ENCODE measurements around the gene PCDHGB7.
"Not testable (repeated sequence)": the region's sequence is repeated elsewhere in the genome, so short reads cannot be mapped to it uniquely, and the experiment has no call there.

The PCDHGB7 gene

DNA sequence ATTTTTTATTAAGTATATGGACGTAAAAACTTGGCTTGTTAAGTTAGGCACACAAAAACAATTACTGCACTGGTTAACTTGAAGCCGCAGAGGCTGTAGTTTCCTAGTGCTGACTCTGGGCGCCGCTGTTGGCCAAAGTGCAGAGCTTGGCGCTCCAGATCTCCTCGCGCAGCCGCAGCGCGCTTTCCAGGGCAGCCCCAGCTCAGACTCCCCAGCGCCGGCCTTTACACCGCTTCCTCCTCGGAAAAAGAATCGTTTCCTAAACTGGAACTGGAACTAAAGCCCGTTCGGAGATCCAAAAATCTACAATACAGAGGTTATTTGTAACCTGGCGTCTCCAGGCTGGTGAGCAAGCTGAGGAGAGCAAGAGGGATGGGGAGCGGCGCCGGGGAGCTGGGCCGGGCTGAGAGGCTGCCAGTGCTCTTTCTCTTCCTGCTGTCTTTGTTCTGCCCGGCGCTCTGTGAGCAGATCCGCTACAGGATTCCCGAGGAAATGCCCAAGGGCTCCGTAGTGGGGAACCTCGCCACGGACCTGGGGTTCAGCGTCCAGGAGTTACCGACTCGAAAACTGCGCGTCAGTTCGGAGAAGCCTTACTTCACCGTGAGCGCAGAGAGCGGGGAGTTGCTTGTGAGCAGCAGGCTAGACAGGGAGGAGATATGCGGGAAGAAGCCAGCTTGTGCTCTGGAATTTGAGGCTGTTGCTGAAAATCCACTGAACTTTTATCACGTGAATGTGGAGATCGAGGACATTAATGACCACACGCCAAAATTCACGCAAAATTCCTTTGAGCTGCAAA is 19.5 kb upstream of the PCDHGB7 start, which contains the start of gene PCDHGB5:
Gene PCDHGB5, plus strand, starts transcription at position 192 of the 796 bp plus-strand sequence. Its CDS starts 181 bp downstream, at position 373.
- DNase-seq: not testable (repeated sequence)

DNA sequence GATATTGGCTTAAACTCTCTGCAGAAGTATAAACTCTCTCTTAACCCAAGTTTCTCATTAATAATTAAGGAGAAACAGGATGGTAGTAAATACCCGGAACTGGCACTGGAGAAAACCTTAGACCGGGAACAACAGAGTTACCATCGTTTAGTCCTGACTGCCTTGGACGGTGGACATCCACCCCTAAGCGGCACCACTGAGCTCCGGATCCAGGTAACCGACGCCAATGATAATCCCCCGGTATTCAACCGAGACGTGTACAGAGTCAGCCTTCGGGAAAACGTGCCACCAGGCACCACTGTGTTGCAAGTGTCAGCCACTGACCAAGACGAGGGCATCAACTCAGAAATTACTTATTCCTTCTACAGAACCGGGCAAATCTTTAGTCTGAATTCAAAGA is 18.9 kb upstream of the PCDHGB7 start:
- DNase-seq: no peak

DNA sequence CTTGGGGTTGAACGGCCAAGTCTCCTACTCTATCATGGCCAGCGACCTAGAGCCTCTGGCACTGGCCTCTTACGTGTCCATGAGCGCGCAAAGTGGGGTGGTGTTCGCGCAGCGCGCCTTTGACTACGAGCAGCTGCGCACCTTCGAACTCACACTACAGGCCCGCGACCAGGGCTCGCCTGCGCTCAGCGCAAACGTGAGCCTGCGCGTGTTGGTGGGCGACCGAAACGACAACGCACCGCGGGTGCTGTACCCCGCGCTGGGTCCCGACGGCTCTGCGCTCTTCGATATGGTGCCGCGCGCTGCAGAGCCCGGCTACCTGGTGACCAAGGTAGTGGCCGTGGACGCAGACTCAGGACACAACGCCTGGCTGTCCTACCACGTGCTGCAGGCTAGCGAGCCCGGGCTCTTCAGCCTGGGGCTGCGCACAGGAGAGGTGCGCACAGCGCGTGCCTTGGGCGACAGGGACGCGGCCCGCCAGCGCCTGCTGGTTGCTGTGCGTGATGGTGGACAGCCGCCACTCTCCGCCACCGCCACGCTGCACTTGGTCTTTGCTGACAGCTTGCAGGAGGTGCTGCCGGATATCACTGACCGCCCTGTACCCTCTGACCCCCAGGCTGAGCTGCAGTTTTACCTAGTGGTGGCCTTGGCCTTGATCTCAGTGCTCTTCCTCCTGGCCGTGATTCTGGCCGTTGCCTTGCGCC is 17.8 kb upstream of the PCDHGB7 start:
- DNase-seq: no peak

DNA sequence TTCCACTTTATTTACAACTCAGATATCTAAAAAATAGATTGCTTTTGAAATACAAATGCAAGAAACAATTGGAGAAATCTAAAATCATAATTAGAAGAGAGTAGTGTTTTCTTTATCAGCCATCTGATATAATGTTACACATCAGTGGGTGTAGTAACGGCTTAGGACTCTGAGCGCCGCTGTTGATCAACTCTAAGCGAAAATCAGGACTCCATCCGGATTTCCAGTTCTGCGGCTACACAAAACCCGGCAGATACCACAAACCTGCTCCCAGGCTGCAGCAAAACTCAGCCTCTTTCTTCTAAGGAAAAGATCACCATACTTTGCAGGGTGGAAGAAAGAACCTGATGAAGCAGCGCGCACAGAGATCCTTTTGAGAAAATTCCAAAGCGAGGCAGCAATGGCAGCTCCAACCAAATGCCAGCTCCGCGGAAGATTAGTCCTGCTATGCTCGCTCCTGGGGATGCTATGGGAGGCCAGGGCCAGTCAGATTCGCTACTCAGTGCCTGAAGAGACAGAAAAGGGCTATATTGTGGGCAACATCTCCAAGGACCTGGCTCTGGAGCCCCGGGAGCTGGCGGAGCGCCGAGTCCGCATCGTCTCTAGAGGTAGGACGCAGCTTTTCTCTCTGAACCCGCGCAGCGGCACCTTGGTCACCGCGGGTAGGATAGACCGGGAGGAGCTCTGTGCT is 14.8 kb upstream of the PCDHGB7 start, which contains the start of gene PCDHGA9:
Gene PCDHGA9, plus strand, starts transcription at position 226 of the 691 bp plus-strand sequence. Its CDS starts 175 bp downstream, at position 401.
- DNase-seq: no peak

DNA sequence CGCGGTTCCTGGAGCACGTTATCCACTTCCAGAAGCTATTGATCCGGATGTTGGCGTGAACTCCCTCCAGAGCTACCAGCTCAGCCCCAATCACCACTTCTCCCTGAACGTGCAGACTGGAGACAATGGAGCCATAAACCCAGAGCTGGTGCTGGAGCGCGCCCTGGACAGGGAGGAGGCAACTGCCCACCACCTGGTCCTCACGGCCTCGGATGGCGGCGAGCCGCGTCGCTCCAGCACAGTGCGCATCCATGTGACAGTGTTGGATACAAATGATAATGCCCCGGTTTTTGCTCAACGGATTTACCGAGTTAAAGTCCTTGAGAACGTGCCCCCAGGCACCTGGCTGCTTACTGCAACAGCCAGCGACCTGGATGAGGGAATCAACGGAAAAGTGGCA is 14.1 kb upstream of the PCDHGB7 start:
- no peak for DNase-seq

DNA sequence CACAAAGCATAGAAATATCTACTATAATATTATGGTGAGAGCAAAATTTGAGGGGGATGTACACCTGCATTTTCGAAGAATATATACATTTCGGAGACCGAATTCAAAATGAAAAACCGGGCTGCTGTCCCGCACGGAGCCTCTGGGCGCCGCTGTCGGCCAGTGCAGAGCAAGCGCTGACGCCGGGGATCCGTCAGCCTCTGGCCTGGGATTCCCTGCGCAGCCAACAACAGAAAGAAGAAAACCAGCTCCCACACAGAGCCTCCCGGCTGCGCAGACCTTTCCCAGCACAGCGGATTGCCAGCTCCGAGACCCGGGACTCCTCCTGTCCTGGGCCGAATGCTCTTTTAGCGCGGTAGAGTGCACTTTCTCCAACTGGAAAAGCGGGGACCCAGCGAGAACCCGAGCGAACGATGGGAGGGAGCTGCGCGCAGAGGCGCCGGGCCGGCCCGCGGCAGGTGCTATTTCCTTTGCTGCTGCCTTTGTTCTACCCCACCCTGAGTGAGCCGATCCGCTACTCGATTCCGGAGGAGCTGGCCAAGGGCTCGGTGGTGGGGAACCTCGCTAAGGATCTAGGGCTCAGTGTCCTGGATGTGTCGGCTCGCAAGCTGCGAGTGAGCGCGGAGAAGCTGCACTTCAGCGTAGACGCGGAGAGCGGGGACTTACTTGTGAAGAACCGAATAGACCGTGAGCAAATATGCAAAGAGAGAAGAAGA is 9.5 kb upstream of the PCDHGB7 start, which contains the start of gene PCDHGB6:
Gene PCDHGB6, plus strand, starts transcription at position 232 of the 716 bp plus-strand sequence. Its CDS starts 182 bp downstream, at position 414.
- not testable (repeated sequence) for DNase-seq

DNA sequence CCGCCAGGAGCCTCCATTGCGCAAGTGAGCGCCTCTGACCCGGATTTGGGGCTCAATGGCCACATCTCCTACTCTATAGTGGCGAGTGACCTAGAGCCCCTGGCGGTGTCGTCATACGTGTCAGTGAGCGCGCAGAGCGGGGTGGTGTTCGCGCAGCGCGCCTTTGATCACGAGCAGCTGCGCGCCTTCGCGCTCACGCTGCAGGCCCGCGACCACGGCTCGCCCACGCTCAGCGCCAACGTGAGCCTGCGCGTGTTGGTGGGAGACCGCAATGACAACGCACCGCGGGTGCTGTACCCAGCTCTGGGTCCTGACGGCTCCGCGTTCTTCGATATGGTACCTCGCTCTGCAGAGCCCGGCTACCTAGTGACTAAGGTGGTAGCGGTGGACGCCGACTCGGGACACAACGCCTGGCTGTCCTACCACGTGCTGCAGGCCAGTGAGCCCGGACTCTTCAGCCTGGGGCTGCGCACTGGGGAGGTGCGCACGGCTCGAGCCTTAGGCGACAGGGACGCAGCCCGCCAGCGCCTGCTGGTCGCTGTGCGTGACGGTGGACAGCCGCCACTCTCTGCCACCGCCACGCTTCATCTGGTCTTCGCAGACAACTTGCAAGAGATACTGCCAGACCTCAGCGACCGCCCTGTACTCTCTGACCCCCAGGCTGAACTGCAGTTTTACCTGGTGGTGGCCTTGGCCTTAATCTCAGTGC is 7.7 kb upstream of the PCDHGB7 start:
- DNase-seq: no peak

DNA sequence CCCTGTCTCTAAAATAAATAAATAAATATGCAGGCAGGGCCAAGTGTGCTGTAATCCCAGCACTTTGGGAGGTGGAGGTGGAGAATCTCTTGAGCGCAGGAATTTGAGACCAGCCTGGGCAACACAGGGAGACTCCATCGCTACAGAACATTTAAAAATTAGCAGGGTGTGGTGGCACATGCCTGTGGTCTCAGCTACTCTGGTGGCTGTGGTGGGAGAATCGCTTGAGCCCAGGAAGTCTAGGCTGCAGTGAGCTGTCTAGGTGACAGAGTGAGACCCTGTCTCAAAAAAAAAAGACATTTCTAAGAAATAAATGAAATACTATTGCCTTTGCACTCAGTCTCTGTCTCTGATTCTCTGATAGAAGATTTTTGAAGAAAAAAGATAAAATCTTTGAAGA is 5.9 kb upstream of the PCDHGB7 start:
- no peak for DNase-seq

DNA sequence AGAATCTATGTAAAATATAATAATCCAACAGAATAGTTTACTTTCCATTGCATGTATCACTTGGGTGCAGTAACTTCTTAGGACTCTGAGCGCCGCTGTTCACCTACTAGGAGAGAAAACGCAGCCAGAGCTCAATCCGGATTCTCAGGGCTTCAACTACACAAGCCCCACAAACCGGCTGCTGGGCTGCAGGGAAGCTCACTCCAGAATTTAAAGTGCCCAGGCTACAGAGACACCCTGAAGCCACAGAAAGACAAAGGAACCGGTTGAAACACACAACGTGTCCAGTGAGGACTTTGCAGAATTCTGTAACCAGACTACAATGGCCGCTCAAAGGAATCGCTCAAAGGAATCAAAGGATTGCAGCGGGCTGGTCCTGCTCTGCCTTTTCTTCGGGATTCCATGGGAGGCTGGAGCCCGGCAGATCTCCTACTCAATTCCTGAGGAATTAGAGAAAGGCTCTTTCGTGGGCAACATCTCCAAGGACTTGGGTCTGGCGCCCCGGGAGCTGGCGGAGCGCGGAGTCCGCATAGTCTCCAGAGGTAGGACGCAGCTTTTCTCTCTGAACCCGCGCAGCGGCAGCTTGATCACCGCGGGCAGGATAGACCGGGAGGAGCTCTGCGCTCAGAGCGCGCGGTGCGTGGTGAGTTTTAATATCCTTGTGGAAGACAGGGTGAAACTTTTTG is 4.5 kb upstream of the PCDHGB7 start, which contains the start of gene PCDHGA10:
Gene PCDHGA10, plus strand, starts transcription at position 134 of the 686 bp plus-strand sequence. Its CDS starts 189 bp downstream, at position 323.
- DNase-seq: no peak

DNA sequence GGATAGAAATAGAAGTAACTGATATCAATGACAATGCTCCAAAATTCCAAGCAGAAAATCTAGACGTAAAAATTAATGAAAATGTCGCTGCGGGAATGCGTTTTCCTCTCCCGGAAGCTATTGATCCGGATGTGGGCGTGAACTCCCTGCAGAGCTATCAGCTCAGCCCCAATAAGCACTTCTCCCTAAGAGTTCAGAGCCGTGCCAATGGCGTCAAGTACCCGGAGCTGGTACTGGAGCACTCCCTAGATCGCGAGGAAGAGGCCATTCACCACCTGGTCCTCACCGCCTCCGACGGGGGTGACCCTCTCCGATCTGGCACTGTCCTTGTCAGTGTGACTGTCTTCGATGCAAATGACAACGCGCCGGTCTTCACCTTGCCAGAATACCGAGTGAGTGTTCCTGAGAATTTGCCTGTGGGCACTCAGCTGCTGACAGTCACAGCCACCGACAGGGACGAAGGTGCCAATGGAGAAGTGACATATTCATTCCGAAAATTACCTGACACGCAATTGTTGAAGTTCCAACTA is 3.9 kb upstream of the PCDHGB7 start:
- DNase-seq: no peak

DNA sequence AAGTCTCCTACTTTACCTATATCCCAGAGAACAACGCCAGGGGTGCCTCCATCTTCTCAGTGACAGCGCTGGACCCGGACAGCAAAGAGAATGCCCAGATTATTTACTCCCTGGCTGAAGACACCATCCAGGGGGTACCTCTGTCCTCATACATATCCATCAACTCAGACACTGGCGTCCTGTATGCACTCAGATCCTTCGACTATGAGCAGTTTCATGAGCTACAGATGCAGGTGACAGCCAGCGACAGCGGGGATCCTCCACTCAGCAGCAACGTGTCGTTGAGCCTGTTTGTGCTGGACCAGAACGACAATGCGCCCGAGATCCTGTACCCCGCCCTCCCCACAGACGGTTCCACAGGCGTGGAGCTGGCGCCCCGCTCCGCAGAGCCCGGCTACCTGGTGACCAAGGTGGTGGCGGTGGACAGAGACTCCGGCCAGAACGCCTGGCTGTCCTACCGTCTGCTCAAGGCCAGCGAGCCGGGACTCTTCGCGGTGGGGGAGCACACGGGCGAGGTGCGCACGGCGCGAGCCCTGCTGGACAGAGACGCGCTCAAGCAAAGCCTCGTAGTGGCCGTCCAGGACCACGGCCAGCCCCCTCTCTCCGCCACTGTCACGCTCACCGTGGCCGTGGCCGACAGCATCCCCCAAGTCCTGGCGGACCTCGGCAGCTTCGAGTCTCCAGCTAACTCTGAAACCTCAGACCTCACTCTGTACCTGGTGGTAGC is 2.8 kb upstream of the PCDHGB7 start:
- not testable (repeated sequence) for DNase-seq

DNA sequence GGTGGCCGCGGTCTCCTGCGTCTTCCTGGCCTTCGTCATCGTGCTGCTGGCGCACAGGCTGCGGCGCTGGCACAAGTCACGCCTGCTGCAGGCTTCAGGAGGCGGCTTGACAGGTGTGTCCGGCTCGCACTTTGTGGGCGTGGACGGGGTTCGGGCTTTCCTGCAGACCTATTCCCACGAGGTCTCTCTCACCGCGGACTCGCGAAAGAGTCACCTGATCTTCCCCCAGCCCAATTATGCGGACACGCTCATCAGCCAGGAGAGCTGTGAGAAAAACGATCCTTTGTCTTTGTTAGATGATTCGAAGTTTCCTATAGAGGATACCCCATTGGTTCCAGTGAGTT is 2.2 kb upstream of the PCDHGB7 start:
- DNase-seq: not testable (repeated sequence)

DNA sequence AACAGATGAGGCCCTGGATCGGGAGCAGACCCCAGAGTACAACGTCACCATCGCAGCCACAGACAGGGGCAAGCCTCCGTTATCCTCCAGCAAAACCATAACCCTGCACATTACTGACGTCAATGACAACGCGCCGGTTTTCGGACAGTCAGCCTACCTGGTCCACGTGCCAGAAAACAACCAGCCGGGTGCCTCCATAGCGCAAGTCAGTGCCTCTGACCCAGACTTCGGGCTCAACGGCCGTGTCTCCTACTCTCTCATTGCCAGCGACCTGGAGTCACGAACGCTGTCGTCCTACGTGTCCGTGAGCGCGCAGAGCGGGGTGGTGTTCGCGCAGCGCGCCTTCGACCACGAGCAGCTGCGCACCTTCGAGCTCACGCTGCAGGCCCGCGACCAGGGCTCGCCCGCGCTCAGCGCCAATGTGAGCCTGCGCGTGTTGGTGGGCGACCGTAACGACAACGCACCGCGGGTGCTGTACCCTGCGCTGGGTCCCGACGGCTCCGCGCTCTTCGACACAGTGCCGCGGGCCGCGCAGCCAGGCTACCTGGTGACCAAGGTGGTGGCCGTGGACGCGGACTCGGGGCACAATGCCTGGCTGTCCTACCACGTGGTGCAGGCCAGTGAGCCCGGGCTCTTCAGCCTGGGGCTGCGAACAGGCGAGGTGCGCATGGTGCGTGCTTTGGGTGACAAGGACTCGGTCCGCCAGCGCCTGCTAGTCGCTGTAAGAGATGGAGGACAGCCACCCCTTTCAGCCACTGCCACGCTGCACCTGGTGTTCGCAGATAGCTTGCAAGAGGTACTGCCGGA is 1.8 kb downstream of the PCDHGB7 start:
- DNase-seq: no peak

DNA sequence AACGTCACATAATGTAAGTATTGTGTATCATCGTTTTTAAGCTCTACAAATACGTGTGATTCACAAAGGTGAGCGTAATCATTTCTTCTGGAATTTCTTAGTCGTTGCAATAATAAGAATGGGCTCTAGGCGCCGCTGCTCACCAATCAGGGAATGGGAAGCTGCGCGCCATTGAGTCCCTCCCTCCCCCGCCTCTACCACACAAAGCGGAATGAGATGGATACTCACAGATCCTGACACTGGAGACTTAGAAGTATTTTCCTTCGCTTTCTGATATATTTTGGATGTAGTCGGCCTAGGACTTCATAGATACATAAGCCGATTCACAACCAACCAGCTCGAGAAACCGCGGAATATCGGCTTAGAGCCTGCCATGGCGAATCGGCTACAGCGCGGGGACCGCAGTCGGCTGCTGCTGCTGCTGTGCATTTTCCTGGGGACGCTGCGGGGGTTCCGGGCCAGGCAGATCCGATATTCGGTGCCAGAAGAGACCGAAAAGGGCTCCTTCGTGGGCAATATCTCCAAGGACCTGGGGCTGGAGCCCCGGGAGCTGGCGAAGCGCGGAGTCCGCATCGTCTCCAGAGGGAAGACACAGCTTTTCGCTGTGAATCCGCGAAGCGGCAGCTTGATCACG is 3.5 kb downstream of the PCDHGB7 start, which contains the start of gene PCDHGA11:
Gene PCDHGA11, plus strand, starts transcription at position 197 of the 634 bp plus-strand sequence. Its CDS starts 177 bp downstream, at position 374.
- DNase-seq: no peak

DNA sequence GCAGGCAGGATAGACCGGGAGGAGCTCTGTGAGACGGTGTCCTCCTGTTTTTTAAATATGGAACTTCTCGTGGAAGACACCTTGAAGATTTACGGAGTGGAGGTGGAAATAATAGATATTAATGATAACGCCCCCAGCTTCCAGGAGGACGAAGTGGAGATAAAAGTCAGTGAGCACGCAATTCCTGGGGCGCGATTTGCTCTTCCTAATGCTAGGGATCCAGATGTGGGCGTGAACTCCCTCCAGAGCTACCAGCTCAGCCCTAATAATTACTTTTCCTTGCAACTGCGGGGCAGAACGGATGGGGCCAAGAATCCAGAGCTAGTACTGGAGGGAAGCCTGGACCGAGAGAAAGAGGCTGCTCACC is 4.0 kb downstream of the PCDHGB7 start:
- DNase-seq: no peak

DNA sequence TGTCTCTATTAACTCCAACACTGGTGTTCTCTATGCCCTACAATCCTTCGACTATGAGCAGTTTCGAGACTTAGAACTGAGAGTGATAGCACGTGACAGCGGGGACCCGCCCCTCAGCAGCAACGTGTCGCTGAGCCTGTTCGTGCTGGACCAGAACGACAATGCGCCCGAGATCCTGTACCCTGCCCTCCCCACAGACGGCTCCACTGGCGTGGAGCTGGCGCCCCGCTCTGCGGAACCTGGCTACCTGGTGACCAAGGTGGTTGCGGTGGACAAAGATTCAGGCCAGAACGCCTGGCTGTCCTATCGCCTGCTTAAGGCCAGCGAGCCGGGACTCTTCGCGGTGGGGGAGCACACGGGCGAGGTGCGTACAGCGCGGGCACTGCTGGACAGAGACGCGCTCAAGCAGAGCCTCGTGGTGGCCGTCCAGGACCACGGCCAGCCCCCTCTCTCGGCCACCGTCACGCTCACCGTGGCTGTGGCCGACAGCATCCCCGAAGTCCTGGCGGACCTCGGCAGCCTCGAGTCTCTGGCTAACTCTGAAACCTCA is 5.3 kb downstream of the PCDHGB7 start:
- no peak for DNase-seq

DNA sequence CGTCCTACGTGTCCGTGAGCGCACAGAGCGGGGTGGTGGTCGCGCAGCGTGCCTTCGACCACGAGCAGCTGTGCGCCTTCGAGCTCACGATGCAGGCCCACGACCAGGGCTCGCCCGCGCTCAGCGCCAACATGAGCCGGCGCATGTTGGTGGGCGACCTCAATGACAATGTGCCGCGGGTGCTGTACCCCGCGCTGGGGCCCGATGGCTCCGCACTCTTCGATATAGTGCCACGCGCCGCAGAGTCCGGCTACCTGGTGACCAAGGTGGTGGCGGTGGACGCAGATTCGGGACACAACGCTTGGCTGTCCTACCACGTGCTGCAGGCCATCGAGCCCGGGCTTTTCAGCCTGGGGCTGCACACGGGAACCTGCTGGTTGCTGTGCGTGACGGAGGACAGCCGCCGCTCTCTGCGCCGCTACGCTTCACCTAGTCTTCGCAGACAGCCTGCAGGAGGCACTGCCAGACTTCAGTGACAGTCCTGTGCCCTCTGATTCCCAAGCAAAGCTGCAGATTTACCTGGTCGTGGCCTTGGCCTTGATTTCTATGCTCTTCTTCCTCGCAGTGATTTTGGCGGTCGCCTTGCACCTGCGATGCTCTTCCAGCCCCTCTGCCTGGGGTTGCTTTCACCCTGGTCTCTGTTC is 10.4 kb downstream of the PCDHGB7 start:
- DNase-seq: no peak

Data from NCI-H1417 treated with DMSO at 0.1 percent for 48 hours (cell line).